HG03097 (cell line): Measurements from ENCODE around the gene PHC2.

ENCODE experiments used
- ATAC-seq: cut with Tn5 transposase; IDR thresholded peaks from one replicate; pipeline ENCODE4 v1.9.1; 2021; ENCODE audit not compliant: unreplicated experiment, low FRiP score

The PHC2 gene

DNA sequence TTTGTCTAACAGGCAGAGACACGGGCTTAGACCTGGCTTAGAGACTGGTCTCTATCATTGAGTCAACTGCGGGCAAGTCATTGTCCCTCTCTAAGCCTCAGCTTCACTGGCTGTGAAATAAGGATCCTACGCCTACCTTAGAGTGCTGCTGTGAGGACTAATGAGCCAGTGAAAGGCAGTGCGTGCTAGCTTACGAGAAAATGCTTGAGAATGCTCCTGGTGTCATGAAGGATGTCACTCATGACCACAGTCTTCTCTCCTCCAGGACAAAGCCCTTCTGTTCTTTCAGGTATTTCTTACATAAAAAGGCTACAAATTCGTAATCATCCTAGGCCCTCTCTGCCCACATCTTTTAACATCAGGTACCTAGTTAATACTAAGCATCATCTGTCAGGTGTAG lies 93.5 kb downstream of the PHC2 start:
- no peak for ATAC-seq

DNA sequence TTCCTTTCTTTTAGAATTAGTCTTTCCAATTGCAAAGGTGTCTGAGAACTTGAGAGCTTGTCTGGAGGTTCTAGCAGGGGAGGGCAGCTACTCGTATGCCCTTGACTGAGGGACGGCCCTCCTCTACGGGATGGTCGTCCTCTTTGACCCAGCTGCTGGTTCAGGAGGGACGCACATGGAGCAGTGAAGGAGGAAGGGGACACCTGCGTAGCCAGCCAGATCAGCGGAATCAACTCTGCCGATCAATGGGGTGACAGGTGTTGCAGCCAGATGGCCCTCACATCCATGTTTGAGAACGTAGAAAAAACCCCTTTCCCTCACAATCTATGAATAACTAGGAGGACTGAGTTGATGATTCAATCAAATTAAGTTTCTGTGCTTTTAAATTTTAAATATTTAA lies 94.3 kb downstream of the PHC2 start:
- no peak for ATAC-seq

DNA sequence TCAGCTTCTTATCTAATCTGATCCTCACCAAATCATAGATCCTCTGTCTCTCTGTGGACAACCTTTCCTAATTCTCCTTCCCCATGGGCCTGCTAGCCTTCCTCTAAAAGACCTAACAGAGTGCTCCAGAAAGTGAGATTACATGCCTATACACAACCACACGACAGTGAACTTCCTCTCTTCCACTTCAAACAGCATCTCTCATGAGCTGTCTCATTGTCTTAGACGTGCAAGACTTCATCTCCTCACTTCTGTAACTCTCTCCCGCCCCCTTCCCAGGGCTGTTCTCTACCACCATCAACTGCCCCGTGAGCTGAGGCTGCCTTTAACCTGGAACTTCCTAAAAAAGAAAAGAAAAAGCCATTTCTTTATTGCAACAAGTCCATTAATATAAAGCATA lies 95.9 kb downstream of the PHC2 start:
- no peak for ATAC-seq

DNA sequence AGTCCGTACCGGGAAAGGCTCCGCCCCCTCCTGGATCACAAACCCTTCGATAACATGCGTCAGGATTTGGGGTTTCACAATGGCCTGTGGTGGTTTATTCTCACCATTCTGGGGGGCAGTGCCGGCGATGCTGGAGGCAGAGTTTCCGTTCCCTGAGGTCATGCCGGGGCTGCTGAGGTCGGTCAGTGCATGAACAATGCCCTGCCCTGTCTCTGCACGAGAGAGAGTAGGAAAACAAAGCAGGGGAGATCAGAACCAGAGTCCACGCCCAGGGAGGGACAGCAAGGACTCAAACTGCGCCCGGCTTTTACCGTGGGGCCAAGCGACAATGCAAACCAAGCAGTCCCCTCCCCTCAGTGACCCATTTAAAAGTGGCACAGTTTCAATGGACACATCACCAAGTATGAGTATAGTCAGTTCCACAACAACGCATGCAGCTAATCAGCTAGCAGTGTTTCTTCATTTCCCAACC lies 96.8 kb downstream of the PHC2 start:
- ATAC-seq: no peak

DNA sequence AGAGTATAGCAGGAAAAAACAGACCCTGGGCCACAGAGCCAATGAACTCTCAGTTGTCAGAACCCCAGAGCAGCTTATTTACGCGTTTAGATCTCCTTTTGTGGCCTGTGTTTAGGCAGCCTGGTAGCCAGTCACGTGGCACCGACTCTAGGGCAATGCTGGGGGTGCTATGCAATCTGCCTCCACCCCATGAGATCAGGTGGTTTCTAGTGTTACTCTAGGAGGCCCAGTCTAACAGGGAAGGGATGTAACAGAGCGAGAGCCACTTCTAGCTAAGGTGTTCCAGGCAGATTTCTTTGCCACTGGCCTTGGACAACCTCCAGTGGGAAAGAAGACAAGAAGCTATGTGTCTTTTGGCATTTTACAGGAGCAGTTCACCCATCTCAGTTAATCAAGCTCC lies 98.0 kb downstream of the PHC2 start:
- no peak for ATAC-seq

DNA sequence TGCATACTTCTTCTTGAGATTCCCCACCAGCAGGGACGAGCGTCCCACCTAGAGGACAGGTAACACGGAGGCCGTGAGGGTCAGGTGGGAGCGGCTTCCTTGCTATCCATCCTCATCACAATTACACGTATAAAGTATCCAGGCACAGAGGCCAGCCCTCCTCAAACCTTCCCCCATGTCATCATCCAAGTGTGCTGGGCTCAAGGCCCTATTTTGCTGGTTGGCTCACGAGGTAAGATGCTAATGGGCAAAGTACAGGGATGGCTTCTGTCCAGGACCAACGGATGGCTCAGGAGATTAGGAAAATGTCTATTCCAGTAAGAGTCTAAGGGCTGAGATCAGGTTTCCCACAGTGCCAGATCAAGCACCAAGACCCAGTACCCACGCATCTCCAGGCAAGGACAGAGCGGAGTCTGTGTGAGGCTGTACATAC lies 98.5 kb downstream of the PHC2 start:
- ATAC-seq: no peak

DNA sequence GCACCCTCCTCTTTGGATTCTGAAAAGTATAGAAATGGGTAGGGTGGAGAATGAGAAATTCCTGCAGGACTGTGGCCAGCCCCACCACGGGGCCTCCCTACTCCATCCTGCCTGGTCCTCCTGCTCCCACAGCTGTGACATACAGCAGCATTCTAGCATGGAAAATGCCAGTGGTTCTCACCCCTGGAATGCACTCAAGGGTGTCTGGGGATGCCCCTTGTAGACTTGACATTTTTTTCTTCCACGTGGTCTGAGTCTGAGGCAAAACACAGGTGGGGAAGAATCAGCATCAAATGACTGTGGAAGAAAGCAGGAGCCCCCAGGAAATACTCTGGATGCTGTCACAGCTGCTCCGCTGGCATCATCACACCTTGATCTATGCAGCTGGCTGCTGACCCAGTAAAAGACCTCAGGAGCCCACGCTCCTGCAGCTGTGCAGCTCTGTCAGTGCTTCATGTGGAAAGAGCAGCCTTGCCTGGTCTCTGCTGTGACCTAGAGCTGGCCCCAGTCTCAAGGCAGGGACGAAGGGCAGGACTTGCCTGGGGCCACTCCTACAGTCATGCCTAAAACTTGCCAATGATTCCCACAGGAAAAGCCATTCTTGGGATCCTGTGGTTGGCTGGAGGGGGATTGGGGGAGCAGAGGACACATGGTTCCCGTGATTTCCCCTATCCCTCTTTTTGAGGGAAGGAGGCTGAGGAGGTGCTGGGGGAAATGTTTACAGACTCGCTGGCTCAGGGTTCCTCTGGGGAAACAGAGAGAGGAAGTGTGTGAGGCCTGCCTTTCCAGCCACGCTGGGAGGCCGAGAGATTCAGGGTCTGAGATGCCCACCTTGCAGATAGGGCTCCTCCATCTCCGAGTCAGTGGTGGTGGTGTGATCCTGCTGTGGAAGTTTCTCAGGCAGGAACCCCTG lies 99.2 kb downstream of the PHC2 start:
- no peak for ATAC-seq

DNA sequence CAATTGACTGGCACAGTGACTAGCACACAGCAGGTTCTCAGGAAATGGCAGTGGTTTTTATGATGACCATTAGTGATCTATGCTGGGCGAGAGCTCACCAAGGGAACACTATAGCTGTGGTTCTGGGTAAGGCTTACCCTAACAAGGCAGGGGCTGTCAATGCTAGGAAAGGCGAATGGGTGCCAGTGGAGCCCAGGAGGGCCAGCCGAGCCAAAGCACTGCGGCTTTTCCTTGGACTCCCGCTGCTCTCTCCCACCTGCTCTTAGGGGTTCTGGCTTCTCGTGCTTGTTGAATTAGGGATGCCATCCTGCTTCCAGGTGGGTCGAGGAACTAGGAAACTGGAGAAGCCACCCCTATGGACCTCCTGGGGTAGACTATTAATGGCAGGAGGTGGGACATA lies 100.0 kb downstream of the PHC2 start:
- ATAC-seq: no peak

DNA sequence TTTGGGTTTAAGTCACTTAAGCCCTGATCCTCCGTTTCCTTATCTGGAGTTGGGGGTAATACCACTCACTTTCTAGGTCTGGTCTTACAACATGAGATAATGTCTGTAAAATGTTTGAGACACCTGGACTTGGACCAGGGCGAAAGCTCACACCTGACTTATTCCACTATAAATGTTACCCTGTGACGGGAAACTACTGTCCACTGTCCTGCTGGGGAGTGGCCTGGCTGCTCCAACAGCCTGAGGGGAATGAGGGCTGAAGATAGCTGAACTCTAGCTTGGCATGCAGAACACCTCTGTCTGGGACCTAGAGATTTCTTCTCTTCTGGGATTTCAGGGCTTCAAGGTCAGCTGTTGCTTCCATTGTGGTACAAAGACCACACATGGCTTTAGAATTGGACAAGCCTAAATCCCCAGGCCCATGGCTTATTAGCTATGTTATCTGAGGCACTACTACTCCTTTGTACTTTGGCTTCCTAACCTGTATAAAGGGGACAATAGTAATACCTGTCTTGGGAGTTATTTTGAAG lies 100.5 kb downstream of the PHC2 start:
- no peak for ATAC-seq

DNA sequence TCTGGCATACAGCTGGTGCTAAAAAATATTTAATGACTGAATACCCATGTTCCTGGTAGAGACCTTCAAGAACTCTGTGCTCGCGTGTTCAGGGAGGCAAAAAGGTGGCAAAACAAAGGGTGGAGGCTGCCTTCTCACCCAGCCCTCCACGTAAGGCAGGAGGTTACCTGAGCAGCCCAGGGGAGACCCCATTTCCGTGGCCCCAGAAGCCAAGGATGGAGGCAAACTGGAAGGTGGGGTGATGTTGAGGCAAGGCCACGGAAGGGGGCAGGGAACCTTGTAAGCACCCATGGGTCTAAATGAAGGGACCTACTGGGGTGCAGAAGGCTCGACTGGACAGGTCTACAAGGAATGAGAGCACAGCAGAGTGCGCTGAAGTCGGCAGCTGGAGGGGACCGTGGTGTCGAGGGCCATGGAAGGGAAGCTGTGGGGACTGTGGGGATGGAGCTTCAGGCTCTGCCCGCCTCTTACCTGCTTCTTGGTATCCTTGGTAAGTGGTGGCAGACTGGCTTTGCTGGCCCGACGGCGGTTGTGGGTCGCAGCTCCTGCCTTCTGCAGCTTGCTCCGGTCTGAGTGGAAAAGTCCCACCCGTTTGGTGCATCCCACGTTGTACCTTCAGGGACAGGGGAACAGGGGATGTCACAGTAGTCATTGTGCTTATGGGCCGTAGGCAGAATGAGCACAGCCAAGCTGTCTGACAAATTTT lies 101.1 kb downstream of the PHC2 start:
- ATAC-seq: no peak

DNA sequence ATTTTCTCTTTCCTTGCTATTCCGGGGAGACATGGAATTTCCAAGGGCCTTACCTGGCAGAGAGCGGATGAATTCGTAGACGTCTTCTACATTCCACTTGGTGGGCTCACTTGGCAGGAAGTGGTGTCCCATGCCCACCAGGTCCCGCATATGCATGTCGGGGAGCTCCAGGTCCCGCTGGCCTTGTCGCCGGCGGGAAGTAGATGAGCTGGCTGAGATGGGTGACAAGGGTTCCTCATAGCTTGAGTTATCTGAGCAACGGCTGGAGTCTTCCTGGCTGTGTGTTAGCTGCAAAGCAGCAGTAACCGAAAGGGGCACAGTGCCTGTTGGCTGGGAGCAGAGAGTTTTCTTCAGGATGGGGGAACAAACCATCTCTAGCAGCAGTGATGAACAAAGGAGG lies 102.1 kb downstream of the PHC2 start:
- ATAC-seq: no peak

DNA sequence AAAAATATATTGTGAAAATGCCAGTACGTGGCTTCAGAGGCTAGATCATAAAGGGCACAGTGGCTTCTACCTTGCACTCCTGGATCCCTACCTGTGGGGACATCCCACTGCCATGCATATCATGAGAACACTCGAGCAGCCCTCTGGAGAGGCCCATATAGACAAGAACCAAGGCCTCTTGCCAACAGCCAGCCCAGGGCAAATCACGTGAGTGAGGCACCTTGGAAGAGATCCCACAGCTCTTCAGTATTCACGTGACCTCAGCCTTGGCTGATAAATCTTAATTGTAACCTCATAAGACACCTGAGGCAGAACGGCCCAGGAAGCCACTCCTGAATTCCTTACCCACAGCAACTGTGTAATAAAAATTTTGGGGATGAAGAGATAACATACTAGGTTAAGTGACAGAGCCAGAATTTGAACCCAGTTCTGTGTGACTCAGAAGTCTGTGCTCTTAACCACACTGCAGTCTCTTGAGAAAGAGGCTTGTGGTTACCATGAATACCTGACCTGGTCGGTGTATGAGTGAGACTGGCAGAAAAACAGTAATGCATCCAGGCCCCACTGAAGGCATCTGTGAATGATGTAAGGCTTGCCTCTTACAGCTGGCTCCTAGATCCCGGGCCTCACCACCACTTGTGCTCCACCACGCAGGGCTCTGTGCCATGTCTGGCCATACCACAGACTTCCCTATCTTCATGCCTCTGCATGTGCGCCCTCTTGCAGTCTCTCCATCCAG lies 103.1 kb downstream of the PHC2 start:
- no peak for ATAC-seq

DNA sequence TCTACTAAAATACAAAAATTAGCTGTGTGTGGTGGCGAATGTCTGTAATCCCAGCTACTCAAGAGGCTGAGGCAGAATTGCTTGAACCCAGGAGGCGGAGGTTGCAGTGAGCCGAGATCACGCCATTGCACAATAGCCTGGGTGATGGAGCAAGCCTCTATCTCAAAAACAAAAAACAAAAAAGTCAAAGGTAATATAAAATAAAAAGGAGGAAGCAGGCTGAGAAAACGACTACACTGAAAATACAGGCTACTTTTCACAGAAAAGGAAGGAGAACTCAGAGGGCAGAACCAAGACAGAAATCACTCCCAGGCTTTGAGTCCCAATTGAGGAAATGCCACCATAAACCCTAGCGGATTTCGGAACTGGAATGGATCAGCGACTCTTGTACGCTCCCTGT lies 104.1 kb downstream of the PHC2 start:
- ATAC-seq: no peak

DNA sequence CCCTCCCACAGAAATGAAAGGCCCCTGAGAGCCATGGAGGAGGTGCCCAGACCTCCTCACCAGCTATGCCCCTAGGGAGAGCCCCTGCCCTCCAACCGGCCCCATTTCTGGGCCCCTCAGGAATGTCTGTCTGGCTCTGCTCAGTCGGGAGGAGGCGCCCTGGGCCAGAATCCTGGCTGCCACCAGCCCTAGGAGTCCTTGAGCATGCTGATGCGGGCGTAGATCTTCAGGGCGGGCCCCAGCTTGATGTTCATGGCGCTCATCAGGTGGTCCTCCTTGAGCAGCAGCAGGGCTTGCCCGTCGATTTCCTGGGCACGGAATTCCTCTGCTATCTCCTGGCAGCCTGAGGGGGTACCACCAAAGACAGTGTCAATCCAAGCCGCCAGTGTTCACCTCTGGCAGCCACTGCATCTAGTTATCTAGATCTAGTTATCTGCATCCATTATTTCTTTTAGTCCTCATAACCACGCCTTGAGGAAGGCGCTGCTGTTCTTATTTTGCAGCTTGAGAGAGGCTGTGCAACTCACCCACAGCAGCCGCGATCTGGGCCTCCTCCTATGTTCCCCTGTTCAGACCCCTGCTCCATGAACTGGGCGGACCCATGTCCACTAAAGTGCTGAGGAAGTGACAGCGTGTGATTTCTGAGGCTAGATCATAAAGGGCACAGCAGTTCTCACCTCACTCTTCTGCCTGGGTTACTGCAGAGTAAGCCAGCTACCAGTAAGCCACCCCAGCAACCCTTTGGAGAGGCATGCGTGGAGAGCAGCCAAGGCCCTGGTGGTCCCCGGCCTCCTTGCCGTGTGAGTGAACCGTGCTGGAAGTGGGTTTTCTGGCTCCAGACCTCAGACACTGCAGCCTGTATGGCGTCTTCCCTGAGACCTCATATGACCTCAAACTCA lies 106.0 kb downstream of the PHC2 start:
- no peak for ATAC-seq

DNA sequence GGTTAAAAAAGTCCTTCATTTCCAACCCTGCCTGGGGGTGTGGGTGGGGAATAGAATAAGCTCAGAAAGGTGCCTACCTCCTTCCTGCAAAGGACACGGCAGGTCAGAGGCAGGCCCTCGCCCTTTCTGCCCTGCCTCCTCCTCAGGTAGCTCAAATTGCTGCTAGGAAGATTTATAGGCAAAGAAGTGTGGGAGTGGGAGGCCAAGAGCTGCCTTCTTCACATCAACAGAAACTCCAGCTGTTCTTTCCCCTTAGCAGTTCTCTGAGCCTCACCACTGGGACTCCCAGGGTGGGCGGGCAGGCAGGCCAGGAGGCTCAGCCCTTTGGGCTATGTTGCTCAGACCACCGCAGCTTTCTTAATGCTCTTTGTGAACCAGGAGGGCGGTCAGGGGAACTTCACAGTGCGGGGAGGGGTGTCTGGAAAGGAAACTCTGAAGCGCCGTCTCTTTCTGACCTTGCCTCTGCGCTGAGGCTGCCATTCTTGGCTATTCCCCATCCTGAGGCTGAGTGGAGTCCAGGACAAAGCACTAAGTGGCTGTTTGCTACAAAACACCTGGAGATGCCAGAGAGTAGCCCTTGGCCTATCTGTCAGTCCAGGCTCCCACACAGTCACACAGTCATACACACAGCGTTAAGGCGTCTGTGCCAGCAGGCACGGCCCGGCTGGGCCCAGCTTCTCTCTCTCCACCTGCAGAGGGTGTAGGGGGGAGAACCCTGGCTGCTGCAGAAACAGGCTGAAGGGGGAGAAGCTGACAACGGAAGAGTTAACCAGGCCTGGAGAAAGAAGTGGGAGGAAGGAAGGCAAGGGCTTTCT lies 107.0 kb downstream of the PHC2 start:
- no peak for ATAC-seq

DNA sequence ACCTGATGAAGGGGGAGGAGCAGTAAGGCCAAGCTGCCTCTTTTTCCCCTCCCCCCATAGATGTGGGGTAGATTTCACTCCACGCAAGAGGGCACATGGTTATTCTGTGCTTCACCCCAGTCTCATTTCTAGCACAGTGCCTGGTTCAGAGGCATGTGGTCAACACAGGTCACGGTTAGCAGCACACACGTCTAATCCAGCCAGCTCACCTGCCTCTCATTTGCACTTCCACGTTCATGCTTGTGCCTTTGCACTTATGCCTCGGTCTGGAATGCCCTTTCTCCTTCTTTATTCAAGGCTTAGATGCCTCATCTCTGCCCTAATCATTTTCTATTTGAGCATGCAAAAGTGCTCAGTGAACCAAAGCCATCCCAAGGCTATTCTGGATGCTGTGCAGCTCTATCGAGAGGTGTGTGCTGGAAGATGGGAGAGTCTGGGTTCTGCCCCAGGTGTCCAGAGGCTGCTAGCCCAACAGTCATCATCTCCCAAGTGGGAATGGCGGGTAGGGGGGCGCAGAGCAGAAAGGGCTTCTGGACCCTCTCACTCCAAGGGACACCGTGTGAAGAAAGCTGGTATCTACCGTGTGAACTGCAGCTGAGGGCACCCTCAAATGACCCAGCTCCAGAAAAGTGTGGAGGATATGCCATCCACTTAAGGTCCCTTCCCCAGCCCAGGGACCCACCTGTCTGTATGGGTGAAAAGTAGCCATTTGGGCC lies 107.9 kb downstream of the PHC2 start:
- no peak for ATAC-seq

DNA sequence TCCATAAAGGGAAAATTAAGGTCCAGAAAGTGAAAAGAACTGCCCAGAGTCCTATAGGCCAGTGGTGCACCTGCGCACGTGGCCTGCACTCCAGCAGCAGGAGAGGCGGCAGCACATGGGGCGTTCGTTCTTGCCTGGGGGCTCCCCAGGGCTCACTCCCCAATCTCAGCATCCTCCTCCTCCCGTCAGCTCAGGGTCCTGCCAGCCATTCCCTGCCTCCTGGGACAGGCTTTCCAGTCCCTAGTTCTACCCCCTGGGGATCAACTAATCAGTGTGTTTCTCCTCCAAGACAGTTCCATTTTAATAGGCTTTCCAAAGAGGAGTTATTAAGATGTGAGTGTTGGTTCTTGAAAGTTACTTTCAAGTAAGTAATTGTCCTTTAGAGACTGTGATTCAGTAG lies 108.8 kb downstream of the PHC2 start:
- ATAC-seq: no peak

DNA sequence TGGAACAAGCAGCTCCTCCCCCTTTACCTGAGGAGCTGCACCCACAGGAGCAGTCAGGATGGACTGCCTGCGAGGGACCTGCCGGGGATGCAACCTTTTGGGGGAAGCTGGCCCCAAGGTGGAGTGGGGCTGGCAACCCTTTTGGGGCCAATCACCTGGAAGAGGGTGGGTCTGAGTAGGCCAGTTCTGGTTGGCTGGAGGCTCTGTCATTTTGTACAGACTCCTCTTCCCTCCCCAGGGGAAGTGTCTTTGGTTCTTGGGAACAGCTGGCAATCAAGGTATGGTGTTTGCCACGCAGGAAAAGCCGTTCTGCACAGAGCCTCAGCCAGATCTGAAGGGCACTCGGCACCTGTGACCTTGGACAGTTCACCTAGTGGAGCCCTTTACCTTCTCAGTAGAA lies 109.7 kb downstream of the PHC2 start:
- ATAC-seq: no peak
